Measurements from ENCODE around the gene ADAM29. TPM values are rescaled to one million over a fixed set of nuclear protein-coding genes. Genes with fewer than 3 reads are reported as not detected.

The ADAM29 gene
- total RNA-seq, result not detected in 2 replicates

GRCh38 chr4:174918058-174918457 lies at the start of gene ADAM29:
Gene ADAM29, plus strand, starts transcription at chr4:174918358. Its CDS starts 57,168 bp downstream, at chr4:174975526.

Other genes with a start within 250 kb of the ADAM29 start
- gene GLRA3, start 89.1 kb upstream of the ADAM29 start, total RNA-seq, result not detected in 2 replicates